Measurements from ENCODE around the gene ZNF839. TPM values are rescaled to one million over a fixed set of nuclear protein-coding genes. Genes with fewer than 3 reads are reported as not detected.

ZNF839 gene
- total RNA-seq, 4 donors from 2014 or later = 10.6 to 19.9 (median 13.8) TPM

GRCh38 chr14:102363182-102363943 is 43.8 kb downstream of the ZNF839 start:
- Histone ChIP-seq H3K27ac (peak overlapping the region; percentile 94 to 98 (median 96)), H3K4me3 (peak overlapping the region; percentile 76 to 96 (median 92)), H3K9me3 (no peaks in the 10 kb centered on the region), H3K4me1 (peaks cover 0 to 51% (median 23%) of the 10 kb centered on the region in 4 donors), H3K27me3 (no peaks in the 10 kb centered on the region), H3K36me3 (peaks cover 0 to 6% (median 1%) of the 10 kb centered on the region in 3 donors)
- TF ChIP-seq POLR2A (IDR thresholded peaks at IDR 0.05) (no peak), CTCF (IDR thresholded peaks at IDR 0.05) (no peak), EP300 (IDR thresholded peaks at IDR 0.05) (no peak)
- DNase-seq (ENCODE audit: low spot score in 2 of 2) = peak in 1 of 2 donors; percentile 38
- WGBS, 2 donors = 3 to 5% methylated on average over 23 to 38 of the region's 53 CpGs

GRCh38 chr14:102370305-102370809 is 50.8 kb downstream of the ZNF839 start:
- Histone ChIP-seq H3K36me3 (no peaks in the 10 kb centered on the region), H3K9me3 (no peaks in the 10 kb centered on the region), H3K27ac (peak overlapping the region in 1 of 4 donors; percentile 28), H3K4me1 (peaks cover 0 to 51% (median 0%) of the 10 kb centered on the region in 4 donors), H3K4me3 (no peak overlapping the region), H3K27me3 (no peaks in the 10 kb centered on the region)
- DNase-seq (ENCODE audit: low spot score in 2 of 2) = no peak
- 79% methylated on average over 11 of the region's 11 CpGs for WGBS, 2 donors
- TF ChIP-seq POLR2A (IDR thresholded peaks at IDR 0.05) (no peak), CTCF (IDR thresholded peaks at IDR 0.05) (no peak), EP300 (IDR thresholded peaks at IDR 0.05) (no peak)

- H3K27ac ChIP-seq = no peak overlapping the region
- WGBS, 2 donors = 84 to 89% methylated on average over 4 of the region's 4 CpGs
- TF ChIP-seq CTCF (IDR thresholded peaks at IDR 0.05) (no peak), POLR2A (IDR thresholded peaks at IDR 0.05) (no peak), EP300 (IDR thresholded peaks at IDR 0.05) (no peak)
These were observed 51.8 kb downstream of the ZNF839 start for GRCh38 chr14:102371361-102371760.

GRCh38 chr14:102373110-102373509 is 53.6 kb downstream of the ZNF839 start:
- Histone ChIP-seq H3K36me3 (peaks cover 0 to 19% (median 4%) of the 10 kb centered on the region in 3 donors), H3K4me1 (peaks cover 0 to 33% (median 0%) of the 10 kb centered on the region in 4 donors), H3K9me3 (no peaks in the 10 kb centered on the region), H3K27me3 (no peaks in the 10 kb centered on the region), H3K27ac (no peak overlapping the region), H3K4me3 (no peak overlapping the region)
- TF ChIP-seq EP300 (IDR thresholded peaks at IDR 0.05) (no peak), POLR2A (IDR thresholded peaks at IDR 0.05) (no peak), CTCF (IDR thresholded peaks at IDR 0.05) (no peak)
- 86 to 91% methylated on average over 3 of the region's 3 CpGs for WGBS, 2 donors
- no peak for DNase-seq (ENCODE audit: low spot score in 2 of 2)

More at GRCh38 chr14:102371361-102371760, 51.8 kb downstream of the ZNF839 start:
- Histone ChIP-seq H3K4me3 (no peak overlapping the region), H3K4me1 (peaks cover 0 to 47% (median 0%) of the 10 kb centered on the region in 4 donors), H3K9me3 (no peaks in the 10 kb centered on the region), H3K27me3 (no peaks in the 10 kb centered on the region), H3K36me3 (peaks cover 0 to 4% (median 0%) of the 10 kb centered on the region in 3 donors)
- DNase-seq (ENCODE audit: low spot score in 2 of 2) = no peak

GRCh38 chr14:102374264-102374663 is 54.7 kb downstream of the ZNF839 start:
- no peaks in the 10 kb centered on the region for H3K9me3 ChIP-seq
- H3K27me3 ChIP-seq = no peaks in the 10 kb centered on the region
- TF ChIP-seq CTCF (IDR thresholded peaks at IDR 0.05) = no peak
- no peak for TF ChIP-seq POLR2A (IDR thresholded peaks at IDR 0.05)
- no peak for TF ChIP-seq EP300 (IDR thresholded peaks at IDR 0.05)
- peaks cover 0 to 21% (median 0%) of the 10 kb centered on the region in 4 donors for H3K4me1 ChIP-seq
- WGBS, 2 donors = 69 to 85% methylated on average over 2 of the region's 2 CpGs
- no peak overlapping the region for H3K27ac ChIP-seq
- peaks cover 0 to 30% (median 4%) of the 10 kb centered on the region in 3 donors for H3K36me3 ChIP-seq
- no peak for DNase-seq (ENCODE audit: low spot score in 2 of 2)
- H3K4me3 ChIP-seq = no peak overlapping the region

Data from tibial nerve (tissue), 4 donors.